PC-3 (cell line): ENCODE results near the gene FAM9C.

ENCODE experiments used
- CTCF ChIP-seq: fragments of 300-600 bp; sonication (generic); conservative IDR thresholded peaks from 2 replicates; pipeline ENCODE4 v1.5.1; 2017; ENCODE audit warnings: antibody characterized with exemption, low read depth, mild to moderate bottlenecking, low read length
- EZH2phosphoT487 ChIP-seq: fragments of 300-600 bp; sonication (generic); IDR thresholded peaks from 2 replicates; pipeline ENCODE4 v1.6.1; 2018; ENCODE audit warnings: mild to moderate bottlenecking, antibody characterized with exemption, low read length, borderline replicate concordance

GRCh38 chrX:13050151-13050550, 5.7 kb upstream of the FAM9C start:
- TF ChIP-seq CTCF (no peak), EZH2phosphoT487 (no peak)
